ENCODE data around the gene IL31RA. TPM values are rescaled to one million over a fixed set of nuclear protein-coding genes. Genes with fewer than 3 reads are reported as not detected.

Gene IL31RA
- total and polyA plus RNA-seq, 2 donors from 2014 or later, result 0.44 TPM; not detected in 1

DNA sequence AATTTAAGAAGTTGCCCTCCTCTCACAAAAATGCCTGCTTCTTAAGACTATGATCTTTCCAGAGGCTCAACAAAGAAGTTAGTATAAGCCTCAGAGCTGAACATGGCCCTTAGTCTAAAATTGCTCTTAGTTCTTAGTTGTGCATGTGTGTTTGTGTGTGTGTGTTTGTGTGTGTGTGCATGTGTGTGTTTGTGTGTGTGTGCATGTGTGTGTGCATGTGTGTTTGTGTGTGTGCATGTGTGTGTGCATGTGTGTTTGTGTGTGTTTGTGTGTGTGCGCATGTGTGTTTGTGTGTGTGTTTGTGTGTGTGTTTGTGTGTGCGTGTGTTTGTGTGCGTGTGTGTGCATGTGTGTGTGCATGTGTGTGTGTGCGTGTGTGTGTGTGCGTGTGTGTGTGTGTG is 15.8 kb downstream of the IL31RA start:
- DNase-seq, result no peak
- no peak overlapping the region for H3K27ac ChIP-seq (ENCODE audit: low read depth in 2 of 2, low read length in 2 of 2)
- H3K9me3 ChIP-seq (ENCODE audit: control insufficient read depth in 2 of 3, insufficient read depth in 1 of 3, low read length in 3 of 3), result no peaks in the 10 kb centered on the region
- no peaks in the 10 kb centered on the region for H3K36me3 ChIP-seq (ENCODE audit: control insufficient read depth in 2 of 3, insufficient read depth in 3 of 3, low read length in 3 of 3)
- no peaks in the 10 kb centered on the region for H3K27me3 ChIP-seq (ENCODE audit: control insufficient read depth, insufficient read depth, low read length)
- H3K9ac ChIP-seq (ENCODE audit: low read length in 3 of 3), result no peak overlapping the region
- FAIRE-seq, result no peak
- TF ChIP-seq, protein P1, sequence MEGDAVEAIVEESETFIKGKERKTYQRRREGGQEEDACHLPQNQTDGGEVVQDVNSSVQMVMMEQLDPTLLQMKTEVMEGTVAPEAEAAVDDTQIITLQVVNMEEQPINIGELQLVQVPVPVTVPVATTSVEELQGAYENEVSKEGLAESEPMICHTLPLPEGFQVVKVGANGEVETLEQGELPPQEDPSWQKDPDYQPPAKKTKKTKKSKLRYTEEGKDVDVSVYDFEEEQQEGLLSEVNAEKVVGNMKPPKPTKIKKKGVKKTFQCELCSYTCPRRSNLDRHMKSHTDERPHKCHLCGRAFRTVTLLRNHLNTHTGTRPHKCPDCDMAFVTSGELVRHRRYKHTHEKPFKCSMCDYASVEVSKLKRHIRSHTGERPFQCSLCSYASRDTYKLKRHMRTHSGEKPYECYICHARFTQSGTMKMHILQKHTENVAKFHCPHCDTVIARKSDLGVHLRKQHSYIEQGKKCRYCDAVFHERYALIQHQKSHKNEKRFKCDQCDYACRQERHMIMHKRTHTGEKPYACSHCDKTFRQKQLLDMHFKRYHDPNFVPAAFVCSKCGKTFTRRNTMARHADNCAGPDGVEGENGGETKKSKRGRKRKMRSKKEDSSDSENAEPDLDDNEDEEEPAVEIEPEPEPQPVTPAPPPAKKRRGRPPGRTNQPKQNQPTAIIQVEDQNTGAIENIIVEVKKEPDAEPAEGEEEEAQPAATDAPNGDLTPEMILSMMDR (IDR thresholded peaks at IDR 0.05; ENCODE audit: borderline replicate concordance, extremely low read depth, insufficient read depth), result no peak
- H3K4me1 ChIP-seq (ENCODE audit: control insufficient read depth in 2 of 3, insufficient read depth in 2 of 3, low read depth in 1 of 3, low read length in 3 of 3), result peaks cover 0 to 2% (median 0%) of the 10 kb centered on the region in 3 donors
- intact Hi-C loops (cut with DNase I), result no loop called here
- no peak overlapping the region for H3K4me3 ChIP-seq (ENCODE audit: low read length in 3 of 3)

DNA sequence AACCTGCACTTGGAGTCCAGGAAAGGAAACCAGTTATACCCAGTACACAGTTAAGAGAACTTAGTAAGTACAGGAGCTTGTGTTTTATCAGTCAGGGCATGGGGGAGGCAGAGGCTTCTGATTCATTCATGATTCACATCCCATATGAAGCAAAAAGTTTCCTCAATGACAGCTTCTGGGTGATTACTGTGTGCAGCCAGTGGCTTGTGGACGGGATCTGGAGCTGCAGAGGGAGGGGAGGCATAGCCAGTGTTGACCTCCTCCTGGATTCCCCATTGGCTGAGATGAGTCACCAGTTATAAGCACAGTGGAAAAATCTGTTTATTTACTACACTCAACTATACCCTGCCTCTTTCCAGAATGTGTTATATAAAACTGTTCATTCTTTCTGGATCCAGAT is 17.7 kb downstream of the IL31RA start:
- Histone ChIP-seq H3K4me3 (ENCODE audit: low read length in 3 of 3) (no peak overlapping the region), H3K9me3 (ENCODE audit: control insufficient read depth in 2 of 3, insufficient read depth in 1 of 3, low read length in 3 of 3) (no peaks in the 10 kb centered on the region), H3K27ac (ENCODE audit: low read depth in 2 of 2, low read length in 2 of 2) (no peak overlapping the region), H3K36me3 (ENCODE audit: control insufficient read depth in 2 of 3, insufficient read depth in 3 of 3, low read length in 3 of 3) (no peaks in the 10 kb centered on the region), H3K9ac (ENCODE audit: low read length in 3 of 3) (no peak overlapping the region), H3K27me3 (ENCODE audit: control insufficient read depth, insufficient read depth, low read length) (no peaks in the 10 kb centered on the region), H3K4me1 (ENCODE audit: control insufficient read depth in 2 of 3, insufficient read depth in 2 of 3, low read depth in 1 of 3, low read length in 3 of 3) (peaks cover 0 to 2% (median 0%) of the 10 kb centered on the region in 3 donors)
- DNase-seq (no peak), FAIRE-seq (no peak)
- TF ChIP-seq, protein P1 (IDR thresholded peaks at IDR 0.05; ENCODE audit: borderline replicate concordance, extremely low read depth, insufficient read depth), result no peak
- intact Hi-C loops (cut with DNase I), result no loop called here

DNA sequence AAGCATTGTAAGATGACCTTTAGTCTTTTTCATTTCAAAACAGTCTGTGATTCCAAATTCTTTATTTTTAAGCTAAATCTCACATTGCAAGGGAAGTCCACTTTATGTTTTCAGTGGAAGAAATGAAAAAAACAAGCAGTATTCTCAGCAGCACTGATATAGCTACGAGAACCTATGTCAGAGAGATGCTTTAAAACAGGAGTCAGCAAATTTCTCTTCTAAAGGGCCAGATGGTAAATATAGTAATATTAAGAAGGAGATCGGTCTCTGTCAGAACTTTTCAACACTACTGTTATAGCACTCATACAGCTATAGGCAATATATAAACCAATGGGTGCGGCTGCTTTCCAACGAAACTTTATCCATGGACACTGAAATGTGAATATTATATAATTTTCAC is 18.7 kb downstream of the IL31RA start:
- FAIRE-seq, result no peak
- no peaks in the 10 kb centered on the region for H3K36me3 ChIP-seq (ENCODE audit: control insufficient read depth in 2 of 3, insufficient read depth in 3 of 3, low read length in 3 of 3)
- intact Hi-C loops (cut with DNase I), result no loop called here
- no peaks in the 10 kb centered on the region for H3K27me3 ChIP-seq (ENCODE audit: control insufficient read depth, insufficient read depth, low read length)
- TF ChIP-seq, protein P1 (IDR thresholded peaks at IDR 0.05; ENCODE audit: borderline replicate concordance, extremely low read depth, insufficient read depth), result no peak
- no peak for DNase-seq
- H3K9ac ChIP-seq (ENCODE audit: low read length in 3 of 3), result no peak overlapping the region
- H3K9me3 ChIP-seq (ENCODE audit: control insufficient read depth in 2 of 3, insufficient read depth in 1 of 3, low read length in 3 of 3), result no peaks in the 10 kb centered on the region
- no peak overlapping the region for H3K27ac ChIP-seq (ENCODE audit: low read depth in 2 of 2, low read length in 2 of 2)
- no peak overlapping the region for H3K4me3 ChIP-seq (ENCODE audit: low read length in 3 of 3)
- H3K4me1 ChIP-seq (ENCODE audit: control insufficient read depth in 2 of 3, insufficient read depth in 2 of 3, low read depth in 1 of 3, low read length in 3 of 3), result no peaks in the 10 kb centered on the region

GRCh38 chr5:55873234-55873633 is 22.1 kb downstream of the IL31RA start:
- TF ChIP-seq, protein P1 (IDR thresholded peaks at IDR 0.05; ENCODE audit: borderline replicate concordance, extremely low read depth, insufficient read depth), result no peak
- H3K9ac ChIP-seq (ENCODE audit: low read length in 3 of 3), result no peak overlapping the region
- FAIRE-seq, result no peak

More at GRCh38 chr5:55873234-55873633, 22.1 kb downstream of the IL31RA start:
- Histone ChIP-seq H3K27ac (ENCODE audit: low read depth in 2 of 2, low read length in 2 of 2) (no peak overlapping the region), H3K36me3 (ENCODE audit: control insufficient read depth in 2 of 3, insufficient read depth in 3 of 3, low read length in 3 of 3) (no peaks in the 10 kb centered on the region), H3K9me3 (ENCODE audit: control insufficient read depth in 2 of 3, insufficient read depth in 1 of 3, low read length in 3 of 3) (no peaks in the 10 kb centered on the region), H3K27me3 (ENCODE audit: control insufficient read depth, insufficient read depth, low read length) (no peaks in the 10 kb centered on the region), H3K4me1 (ENCODE audit: control insufficient read depth in 2 of 3, insufficient read depth in 2 of 3, low read depth in 1 of 3, low read length in 3 of 3) (no peaks in the 10 kb centered on the region), H3K4me3 (ENCODE audit: low read length in 3 of 3) (no peak overlapping the region)
- DNase-seq, result no peak
- intact Hi-C loops (cut with DNase I), result no loop called here

Data from kidney (tissue), 14 donors.